ENCODE data around the gene KNDC1. TPM values are rescaled to one million over a fixed set of nuclear protein-coding genes. Genes with fewer than 3 reads are reported as not detected.

Gene KNDC1
- total and polyA plus RNA-seq, 8 donors, result 2.5 to 10.4 (median 4.0) TPM

DNA sequence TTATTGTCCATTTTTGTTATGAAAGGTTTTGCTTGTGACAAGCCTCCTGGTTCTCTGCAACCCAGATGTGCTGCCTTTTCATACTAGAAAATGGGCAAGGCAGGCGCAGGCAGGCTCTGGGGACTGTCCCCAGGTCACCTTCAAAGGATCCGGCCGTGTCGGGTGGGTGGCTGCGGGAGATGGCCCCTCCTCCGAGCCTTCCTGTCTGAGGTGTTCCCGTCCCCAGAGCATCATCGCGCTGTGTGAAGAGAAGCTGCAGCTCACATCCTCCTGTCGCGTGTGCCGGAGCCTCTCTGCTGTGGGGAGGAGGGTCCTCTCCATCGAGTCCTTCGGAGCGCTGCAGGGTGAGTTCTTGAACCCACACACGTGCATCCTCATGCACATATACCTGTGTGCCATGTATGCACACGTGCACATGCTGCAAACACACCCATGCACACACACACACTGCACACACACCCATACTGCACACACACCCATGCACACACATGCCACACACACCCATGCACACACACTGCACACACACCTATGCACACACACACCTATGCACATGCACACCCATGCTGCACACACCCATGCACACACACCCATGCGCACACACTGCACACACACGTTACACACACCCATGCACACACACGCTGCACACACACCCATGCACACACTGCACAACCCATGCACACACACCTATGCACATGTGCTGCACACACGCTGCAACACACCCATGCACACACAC, 23.8 kb downstream of the KNDC1 start:
- Histone ChIP-seq H3K4me3 (no peak overlapping the region), H3K9me3 (no peaks in the 10 kb centered on the region), H3K36me3 (no peaks in the 10 kb centered on the region), H3K4me1 (no peaks in the 10 kb centered on the region), H3K27ac (no peak overlapping the region), H3K27me3 (peaks cover 0 to 33% of the 10 kb centered on the region in 2 donors)
- TF ChIP-seq, protein P1, sequence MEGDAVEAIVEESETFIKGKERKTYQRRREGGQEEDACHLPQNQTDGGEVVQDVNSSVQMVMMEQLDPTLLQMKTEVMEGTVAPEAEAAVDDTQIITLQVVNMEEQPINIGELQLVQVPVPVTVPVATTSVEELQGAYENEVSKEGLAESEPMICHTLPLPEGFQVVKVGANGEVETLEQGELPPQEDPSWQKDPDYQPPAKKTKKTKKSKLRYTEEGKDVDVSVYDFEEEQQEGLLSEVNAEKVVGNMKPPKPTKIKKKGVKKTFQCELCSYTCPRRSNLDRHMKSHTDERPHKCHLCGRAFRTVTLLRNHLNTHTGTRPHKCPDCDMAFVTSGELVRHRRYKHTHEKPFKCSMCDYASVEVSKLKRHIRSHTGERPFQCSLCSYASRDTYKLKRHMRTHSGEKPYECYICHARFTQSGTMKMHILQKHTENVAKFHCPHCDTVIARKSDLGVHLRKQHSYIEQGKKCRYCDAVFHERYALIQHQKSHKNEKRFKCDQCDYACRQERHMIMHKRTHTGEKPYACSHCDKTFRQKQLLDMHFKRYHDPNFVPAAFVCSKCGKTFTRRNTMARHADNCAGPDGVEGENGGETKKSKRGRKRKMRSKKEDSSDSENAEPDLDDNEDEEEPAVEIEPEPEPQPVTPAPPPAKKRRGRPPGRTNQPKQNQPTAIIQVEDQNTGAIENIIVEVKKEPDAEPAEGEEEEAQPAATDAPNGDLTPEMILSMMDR (IDR thresholded peaks at IDR 0.05), result no peak
- intact Hi-C loops (cut with DNase I), result no loop called here
- ATAC-seq (no peak), DNase-seq (peak in 1 of 4 donors; percentile 61)

DNA sequence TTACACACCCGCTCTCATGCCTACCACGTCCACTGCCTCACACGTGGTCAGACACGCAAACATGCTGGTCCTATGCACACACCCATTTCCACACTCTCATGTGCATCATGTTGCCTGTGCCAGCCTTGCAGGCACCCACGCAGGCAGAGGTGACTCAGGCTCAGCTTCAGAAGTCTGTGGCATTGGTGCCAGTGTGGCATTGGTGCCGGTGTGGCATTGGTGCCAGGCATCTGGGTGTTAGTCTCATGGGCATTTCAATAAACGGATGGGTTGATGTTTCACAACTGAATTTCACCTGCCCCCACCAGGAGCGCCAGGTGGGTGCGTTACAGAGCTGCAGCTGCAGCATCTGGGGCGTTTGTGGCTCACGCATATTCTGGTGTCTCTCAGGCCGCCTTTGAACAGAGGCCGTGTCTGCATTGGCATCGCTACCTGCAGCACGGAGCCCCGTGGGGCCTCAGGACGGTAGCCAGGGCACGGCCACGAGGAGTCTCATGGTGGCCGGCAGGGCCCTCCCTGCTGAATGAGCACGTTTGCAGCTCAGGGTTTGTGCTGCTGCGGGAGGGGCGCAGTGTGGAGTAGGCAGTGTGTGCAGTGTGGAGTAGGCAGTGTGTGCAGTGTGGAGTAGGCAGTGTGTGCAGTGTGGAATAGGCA, 24.7 kb downstream of the KNDC1 start:
- no peak overlapping the region for H3K4me3 ChIP-seq
- no peaks in the 10 kb centered on the region for H3K4me1 ChIP-seq
- TF ChIP-seq, protein P1 (IDR thresholded peaks at IDR 0.05), result no peak
- no peak for ATAC-seq
- peak in 1 of 4 donors; percentile 50 for DNase-seq
- no peaks in the 10 kb centered on the region for H3K9me3 ChIP-seq
- H3K27ac ChIP-seq, result no peak overlapping the region
- intact Hi-C loops (cut with DNase I), result no loop called here
- H3K27me3 ChIP-seq, result peaks cover 0 to 42% of the 10 kb centered on the region in 2 donors
- no peaks in the 10 kb centered on the region for H3K36me3 ChIP-seq

DNA sequence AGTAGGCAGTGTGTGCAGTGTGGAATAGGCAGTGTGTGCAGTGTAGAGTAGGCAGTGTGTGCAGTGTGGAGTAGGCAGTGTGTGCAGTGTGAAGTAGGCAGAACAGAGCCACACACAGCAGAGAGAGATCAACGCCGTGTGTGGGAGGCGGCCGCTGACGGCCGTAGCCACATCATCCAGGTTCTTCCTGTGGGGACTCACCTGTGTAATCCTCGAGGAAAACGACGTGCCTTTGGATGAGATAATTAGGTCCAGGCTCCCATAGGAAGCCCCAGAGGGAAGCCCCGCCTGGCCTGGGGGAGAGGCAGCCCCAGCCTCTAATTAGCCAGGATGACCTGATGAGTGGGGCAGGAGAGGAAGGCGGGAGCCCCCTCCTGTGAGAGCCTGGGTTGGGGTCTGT, 25.4 kb downstream of the KNDC1 start:
- Histone ChIP-seq H3K36me3 (no peaks in the 10 kb centered on the region), H3K4me3 (no peak overlapping the region), H3K27ac (no peak overlapping the region), H3K9me3 (no peaks in the 10 kb centered on the region), H3K4me1 (no peaks in the 10 kb centered on the region), H3K27me3 (peaks cover 0 to 40% of the 10 kb centered on the region in 2 donors)
- ATAC-seq, result no peak
- intact Hi-C loops (cut with DNase I), result no loop called here
- TF ChIP-seq, protein P1 (IDR thresholded peaks at IDR 0.05), result no peak
- DNase-seq, result peak in 1 of 4 donors; percentile 46

DNA sequence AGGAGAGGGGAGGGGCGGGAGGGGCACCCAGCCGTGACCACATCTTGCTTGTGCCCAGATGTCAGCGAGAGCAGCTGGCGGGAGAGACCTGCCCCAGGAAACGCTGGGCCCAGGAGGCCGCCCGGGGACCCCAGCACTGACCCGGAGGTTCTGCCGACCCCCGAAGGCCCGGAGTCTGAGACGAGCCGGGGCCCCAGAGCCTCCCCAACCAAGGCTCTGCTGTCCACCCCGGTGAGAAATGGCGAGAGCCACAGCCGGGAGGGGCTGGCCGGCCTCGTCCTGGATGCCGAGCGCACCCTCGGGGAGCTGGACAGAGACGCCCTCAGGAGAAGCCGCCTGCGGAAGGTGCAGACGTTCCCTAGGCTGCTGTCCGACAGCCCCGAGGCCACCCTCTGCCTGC, 25.9 kb downstream of the KNDC1 start:
- peaks cover 0 to 35% of the 10 kb centered on the region in 2 donors for H3K27me3 ChIP-seq
- ATAC-seq (no peak), DNase-seq (peak in 1 of 4 donors; percentile 70)
- TF ChIP-seq, protein P1 (IDR thresholded peaks at IDR 0.05), result no peak
- no peak overlapping the region for H3K4me3 ChIP-seq
- H3K4me1 ChIP-seq, result no peaks in the 10 kb centered on the region
- intact Hi-C loops (cut with DNase I), result no loop called here
- H3K36me3 ChIP-seq, result no peaks in the 10 kb centered on the region
- H3K27ac ChIP-seq, result no peak overlapping the region
- H3K9me3 ChIP-seq, result no peaks in the 10 kb centered on the region

DNA sequence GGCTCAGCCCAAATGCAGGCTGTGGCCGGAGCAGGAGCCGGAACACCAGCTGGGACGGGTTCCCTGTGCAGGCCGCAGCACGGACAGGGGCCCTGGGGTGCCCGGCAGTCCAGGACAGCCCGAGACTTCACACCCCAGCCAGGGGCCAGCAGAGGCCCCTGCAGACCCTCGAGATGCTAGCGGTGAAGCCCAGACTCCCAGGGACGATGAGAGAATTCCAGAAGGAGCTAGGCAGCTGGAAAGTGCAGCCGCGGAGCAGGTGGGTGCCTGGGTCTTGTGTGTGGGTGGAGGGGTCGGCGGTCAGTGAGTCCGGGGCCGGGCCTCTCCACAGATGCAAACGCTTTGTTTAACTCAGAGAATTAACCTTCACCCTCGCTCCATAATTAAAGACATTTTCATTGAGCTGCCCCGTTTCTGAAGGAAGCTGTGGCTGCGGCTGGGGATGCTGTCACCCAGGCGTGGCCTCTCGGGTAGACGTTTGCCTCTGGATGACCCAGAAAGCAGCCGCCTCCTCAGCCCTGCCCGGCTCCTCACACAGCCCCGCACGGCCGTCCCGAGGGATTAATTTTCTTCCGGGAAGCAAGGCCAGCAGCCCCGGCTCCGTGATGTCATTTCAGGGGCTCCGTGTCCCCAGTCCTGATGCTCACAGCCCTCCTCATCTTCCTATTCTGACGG, 26.5 kb downstream of the KNDC1 start:
- intact Hi-C loops (cut with DNase I), result no loop called here
- TF ChIP-seq, protein P1 (IDR thresholded peaks at IDR 0.05), result no peak
- no peak for ATAC-seq

More for the DNA sequence above, 26.5 kb downstream of the KNDC1 start:
- H3K4me1 ChIP-seq, result no peaks in the 10 kb centered on the region
- H3K4me3 ChIP-seq, result no peak overlapping the region
- peaks cover 0 to 29% of the 10 kb centered on the region in 2 donors for H3K27me3 ChIP-seq
- no peaks in the 10 kb centered on the region for H3K9me3 ChIP-seq
- DNase-seq, result peak in 1 of 4 donors; percentile 60
- no peaks in the 10 kb centered on the region for H3K36me3 ChIP-seq
- no peak overlapping the region for H3K27ac ChIP-seq

Data from left lung (tissue), 10 donors.